Uterus (tissue), 4 donors: Measurements from ENCODE around the gene ADA. TPM values are rescaled to one million over a fixed set of nuclear protein-coding genes. Genes with fewer than 3 reads are reported as not detected.
"Not testable (repeated sequence)": the region's sequence is repeated elsewhere in the genome, so short reads cannot be mapped to it uniquely, and the experiment has no call there.

Experiments
- DNase-seq, 2 donors: peaks; one replicate each; pipeline ENCODE4 v3.0.0-alpha.2; 2019 to 2020
- H3K27ac ChIP-seq, 2 donors: fragments of 200-600 bp; sonication (generic); 1 replicate in 1 of 2; 2 replicates in 1 of 2; pipeline ENCODE4 v1.5.1; 2016 to 2018
- H3K27me3 ChIP-seq, 2 donors: fragments of 200-600 bp; sonication (generic); one replicate each; pipeline ENCODE4 v1.5.1; 2018 to 2019; ENCODE audit warnings: control low read depth in 1 of 2
- H3K36me3 ChIP-seq, 2 donors: fragments of 200-600 bp; sonication (generic); one replicate each; pipeline ENCODE4 v1.5.1; 2019; ENCODE audit warnings: control low read depth in 1 of 2
- H3K4me1 ChIP-seq, 2 donors: fragments of 200-600 bp; sonication (generic); one replicate each; pipeline ENCODE4 v1.5.1; 2018 to 2019; ENCODE audit warnings: control low read depth in 1 of 2
- H3K4me3 ChIP-seq, 2 donors: fragments of 200-600 bp; sonication (generic); 1 replicate in 1 of 2; 2 replicates in 1 of 2; pipeline ENCODE4 v1.5.1; 2018 to 2019; ENCODE audit warnings: mild to moderate bottlenecking in 1 of 2
- H3K9me3 ChIP-seq, 2 donors: fragments of 200-600 bp; sonication (generic); one replicate each; pipeline ENCODE4 v1.5.1; 2019; ENCODE audit warnings: control low read depth in 1 of 2
- POLR2A ChIP-seq, 2 donors: fragments of 450-650 bp; IDR thresholded peaks; one replicate each; pipeline ENCODE4 v1.6.1; 2016; ENCODE audit warnings: antibody characterized with exemption in 2 of 2, mild to moderate bottlenecking in 1 of 2, moderate library complexity in 1 of 2
- intact Hi-C: fragments of 100-400 bp; cut with DNase I; formaldehyde crosslinking; loops from one replicate; pipeline ENCODE4 v1.15.1; 2023; ENCODE audit warnings: low total_unique reads
- total RNA-seq, 4 donors: library from RNA; depleted of rRNA in 3 of 4; stranded (reverse); fragments of >200 nt in 3 of 4; gene quantifications; one replicate each; pipeline versions ENCODE4 v1.1.0 to v1.2.4, GENCODE V29; 2014 to 2023
- TF ChIP-seq, protein P1 (sequence below), 4 experiments: fragments of 200-600 bp in 2 of 4; fragments of 450-650 bp in 2 of 4; sonication (generic) in 2 of 4; IDR thresholded peaks; one replicate each; pipeline ENCODE4 v1.5.1; 2016 to 2019; ENCODE audit warnings: antibody characterized with exemption in 4 of 4, mild to moderate bottlenecking in 2 of 4, moderate library complexity in 1 of 4
- donor health status: DM: yes; HTN: yes; CAD: no.

Gene ADA
- total RNA-seq, 4 donors from 2014 or later, result 0.59 to 11.0 (median 4.8) TPM

DNA sequence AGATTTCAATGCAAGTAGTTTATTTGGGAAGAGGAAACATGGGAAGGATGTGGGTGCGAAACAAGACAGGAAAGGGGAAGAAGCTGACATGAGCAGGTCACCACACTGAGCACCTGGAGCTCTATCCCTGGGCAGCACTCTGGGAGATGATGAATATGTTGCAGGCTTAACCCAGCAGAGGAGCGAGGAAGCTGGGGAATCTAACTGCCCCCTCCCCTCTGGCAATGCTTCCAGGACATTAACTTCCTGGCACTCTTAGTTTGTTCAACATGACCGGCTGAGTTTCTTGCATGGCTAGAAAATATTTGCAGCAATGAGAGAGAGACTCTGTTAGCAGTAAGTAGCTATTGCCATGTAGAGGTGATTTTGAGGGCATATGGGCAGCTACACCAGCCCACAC is 4.9 kb upstream of the ADA start:
- no peak for DNase-seq
- no peaks in the 10 kb centered on the region for H3K9me3 ChIP-seq
- no peak overlapping the region for H3K27ac ChIP-seq
- no peaks in the 10 kb centered on the region for H3K36me3 ChIP-seq
- no peak overlapping the region for H3K4me3 ChIP-seq
- H3K27me3 ChIP-seq, result no peaks in the 10 kb centered on the region
- TF ChIP-seq POLR2A (IDR thresholded peaks at IDR 0.05), result no peak
- TF ChIP-seq, protein P1, sequence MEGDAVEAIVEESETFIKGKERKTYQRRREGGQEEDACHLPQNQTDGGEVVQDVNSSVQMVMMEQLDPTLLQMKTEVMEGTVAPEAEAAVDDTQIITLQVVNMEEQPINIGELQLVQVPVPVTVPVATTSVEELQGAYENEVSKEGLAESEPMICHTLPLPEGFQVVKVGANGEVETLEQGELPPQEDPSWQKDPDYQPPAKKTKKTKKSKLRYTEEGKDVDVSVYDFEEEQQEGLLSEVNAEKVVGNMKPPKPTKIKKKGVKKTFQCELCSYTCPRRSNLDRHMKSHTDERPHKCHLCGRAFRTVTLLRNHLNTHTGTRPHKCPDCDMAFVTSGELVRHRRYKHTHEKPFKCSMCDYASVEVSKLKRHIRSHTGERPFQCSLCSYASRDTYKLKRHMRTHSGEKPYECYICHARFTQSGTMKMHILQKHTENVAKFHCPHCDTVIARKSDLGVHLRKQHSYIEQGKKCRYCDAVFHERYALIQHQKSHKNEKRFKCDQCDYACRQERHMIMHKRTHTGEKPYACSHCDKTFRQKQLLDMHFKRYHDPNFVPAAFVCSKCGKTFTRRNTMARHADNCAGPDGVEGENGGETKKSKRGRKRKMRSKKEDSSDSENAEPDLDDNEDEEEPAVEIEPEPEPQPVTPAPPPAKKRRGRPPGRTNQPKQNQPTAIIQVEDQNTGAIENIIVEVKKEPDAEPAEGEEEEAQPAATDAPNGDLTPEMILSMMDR (IDR thresholded peaks at IDR 0.05), result no peak
- H3K4me1 ChIP-seq, result no peaks in the 10 kb centered on the region
- intact Hi-C loops, result no loop called here

DNA sequence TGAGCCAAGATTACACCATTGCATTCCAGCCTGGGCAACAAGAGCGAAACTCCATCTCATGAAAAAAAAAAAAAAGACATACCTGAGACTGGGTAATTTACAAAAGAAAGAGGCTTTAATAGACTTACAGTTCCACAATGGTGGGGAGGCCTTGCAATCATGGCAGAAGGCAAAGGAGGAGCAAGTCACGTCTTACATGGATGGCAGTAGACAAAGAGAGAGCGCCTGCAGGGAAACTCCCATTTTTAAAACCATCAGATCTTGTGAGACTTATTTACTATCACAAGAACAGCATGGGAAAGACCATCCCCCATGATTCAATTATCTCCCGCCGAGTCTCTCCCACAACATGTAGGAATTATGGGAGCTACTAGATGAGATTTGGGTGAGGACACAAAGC is 2.7 kb upstream of the ADA start:
- intact Hi-C loops, H3K4me3 ChIP-seq, H3K27ac ChIP-seq, H3K27me3 ChIP-seq, DNase-seq, H3K36me3 ChIP-seq, H3K4me1 ChIP-seq, H3K9me3 ChIP-seq: not testable (repeated sequence)

DNA sequence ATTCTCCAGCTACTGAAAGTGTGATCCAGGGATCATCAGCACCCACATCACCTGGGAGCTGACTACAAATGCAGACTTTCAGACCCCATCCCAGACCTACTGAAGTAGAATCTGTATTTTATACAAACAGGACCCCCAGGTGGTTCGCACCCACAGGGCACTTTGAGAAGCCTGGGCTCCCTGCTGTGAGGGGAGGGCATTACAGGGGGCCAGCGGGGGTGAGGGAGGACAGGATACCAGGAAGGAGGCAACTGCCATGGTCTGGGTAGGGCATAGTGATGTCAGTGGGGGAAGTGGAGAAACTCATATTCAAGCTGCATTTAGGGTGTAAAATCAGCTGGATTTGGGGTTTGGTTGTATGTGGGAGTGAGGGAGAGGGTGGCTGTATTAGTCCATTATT is 2.0 kb upstream of the ADA start:
- Histone ChIP-seq H3K4me1 (peaks cover 0 to 6% of the 10 kb centered on the region in 2 donors), H3K27me3 (no peaks in the 10 kb centered on the region), H3K27ac (no peak overlapping the region), H3K4me3 (no peak overlapping the region), H3K9me3 (no peaks in the 10 kb centered on the region), H3K36me3 (no peaks in the 10 kb centered on the region)
- DNase-seq, result no peak
- no peak for TF ChIP-seq POLR2A (IDR thresholded peaks at IDR 0.05)
- TF ChIP-seq, protein P1 (IDR thresholded peaks at IDR 0.05), result no peak
- intact Hi-C loops, result no loop called here

DNA sequence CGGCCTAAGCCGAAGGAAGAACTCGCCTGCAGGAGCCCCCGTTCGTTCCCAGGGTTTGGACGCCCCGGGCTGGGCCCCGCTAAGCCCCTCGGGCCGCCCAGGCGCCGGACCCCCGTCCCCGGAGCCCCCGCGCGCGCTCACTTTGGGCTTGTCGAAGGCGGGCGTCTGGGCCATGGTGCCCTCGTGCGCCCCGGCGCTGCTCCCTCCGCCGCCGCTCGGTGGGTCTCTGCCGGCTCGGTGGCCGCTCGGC is 140 bp downstream of the ADA start:
- H3K27ac ChIP-seq, result peak overlapping the region; percentile 81 to 83
- TF ChIP-seq, protein P1 (IDR thresholded peaks at IDR 0.05), result no peak
- TF ChIP-seq POLR2A (IDR thresholded peaks at IDR 0.05), result peak in 1 of 2 donors; percentile 40
- intact Hi-C loops, result no loop called here
- no peaks in the 10 kb centered on the region for H3K36me3 ChIP-seq
- H3K9me3 ChIP-seq, result no peaks in the 10 kb centered on the region
- H3K27me3 ChIP-seq, result no peaks in the 10 kb centered on the region
- H3K4me1 ChIP-seq, result peaks cover 0 to 6% of the 10 kb centered on the region in 2 donors
- DNase-seq, result no peak
- H3K4me3 ChIP-seq, result peak overlapping the region; percentile 76 to 77

DNA sequence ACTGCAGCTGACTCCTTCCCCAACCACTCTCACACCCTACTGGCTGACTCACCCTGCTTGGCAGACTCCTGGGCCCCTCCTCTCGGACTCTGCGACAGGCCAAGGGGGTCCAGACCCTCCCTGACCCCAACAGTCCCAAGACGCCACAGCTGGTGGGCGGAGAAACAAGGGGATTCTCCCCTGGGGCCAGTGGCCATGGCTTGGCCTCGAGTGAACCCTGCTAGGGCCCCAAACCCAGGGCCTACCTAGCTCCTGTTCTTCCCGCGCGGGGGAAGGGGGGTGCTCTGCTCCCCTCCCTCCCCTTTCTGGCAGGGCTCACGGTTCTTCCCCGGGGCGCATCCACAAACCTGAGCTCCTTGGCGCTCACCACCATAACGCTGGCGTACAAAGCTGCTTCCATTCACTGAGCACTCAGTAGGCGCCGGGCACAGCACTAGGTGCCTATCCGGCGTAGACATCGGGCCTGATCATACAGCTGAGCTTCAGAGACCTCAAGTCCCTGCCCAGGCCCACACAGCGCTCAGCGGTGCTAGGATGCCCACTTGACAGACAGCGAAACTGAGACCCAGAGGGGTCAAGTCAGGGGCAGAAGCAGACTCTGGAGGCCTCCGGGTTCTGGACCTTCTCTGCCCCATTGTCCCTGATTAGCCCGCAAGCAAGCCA is 597 bp downstream of the ADA start:
- intact Hi-C loops, result no loop called here
- peak in 1 of 2 donors; percentile 38 for DNase-seq

More for the DNA sequence above, 597 bp downstream of the ADA start:
- H3K9me3 ChIP-seq, result no peaks in the 10 kb centered on the region
- H3K27me3 ChIP-seq, result no peaks in the 10 kb centered on the region
- H3K27ac ChIP-seq, result peak overlapping the region; percentile 81 to 83
- H3K4me1 ChIP-seq, result peaks cover 0 to 6% of the 10 kb centered on the region in 2 donors
- H3K4me3 ChIP-seq, result peak overlapping the region; percentile 76 to 77
- H3K36me3 ChIP-seq, result no peaks in the 10 kb centered on the region
- TF ChIP-seq, protein P1 (IDR thresholded peaks at IDR 0.05), result no peak
- TF ChIP-seq POLR2A (IDR thresholded peaks at IDR 0.05), result no peak
